H1 (cell line): ENCODE measurements around the gene TUBGCP3. TPM values are rescaled to one million over a fixed set of nuclear protein-coding genes. Genes with fewer than 3 reads are reported as not detected.

Source experiments
- CTCF ChIA-PET: fragments of 300-600 bp; sonication (Branson Sonifier 250); formaldehyde crosslinking; loops from one replicate; lab custom pipeline; 2021; ENCODE audit not compliant: partially characterized antibody; lab: Charles Lee
- POLR2A ChIA-PET: fragments of 300-600 bp; sonication (Branson Sonifier 250); formaldehyde crosslinking; loops from one replicate; lab custom pipeline; 2021; ENCODE audit warnings: inconsistent platforms; ENCODE audit not compliant: partially characterized antibody; lab: Charles Lee
- DNase-seq, 2 experiments: peaks; one replicate each; pipeline versions ENCODE4 v3.0.0 to v3.0.0-alpha.2; 2010 to 2022; ENCODE audit warnings: low spot score in 2 of 2, low read depth in 1 of 2, mixed read lengths in 1 of 2
- FAIRE-seq: peaks from 2 replicates; lab custom pipeline; 2011; peaks lifted over from hg19 to GRCh38; lab: Jason Lieb, UNC
- H2AFZ ChIP-seq: 2 replicates; pipeline ENCODE4 v1.8.1; 2012; ENCODE audit warnings: low read length, inconsistent platforms
- H2AK5ac ChIP-seq: 2 replicates; pipeline ENCODE4 v1.6.1; 2013; ENCODE audit warnings: low read depth, low read length
- H2BK120ac ChIP-seq: replicated peaks from 2 replicates; pipeline ENCODE3; 2013; ENCODE audit warnings: low read depth, low read length, inconsistent platforms
- H2BK12ac ChIP-seq: 2 replicates; pipeline ENCODE4 v1.6.1; 2013; ENCODE audit warnings: low read depth, low read length
- H2BK15ac ChIP-seq: 2 replicates; pipeline ENCODE4 v1.6.1; 2013; ENCODE audit warnings: low read length
- H2BK20ac ChIP-seq: 2 replicates; pipeline ENCODE4 v1.6.1; 2013; ENCODE audit warnings: low read length
- H2BK5ac ChIP-seq: 2 replicates; pipeline ENCODE4 v1.6.1; 2013; ENCODE audit warnings: low read depth, low read length
- H3K14ac ChIP-seq: 2 replicates; pipeline ENCODE4 v1.6.1; 2013; ENCODE audit warnings: inconsistent platforms; ENCODE audit not compliant: insufficient read length
- H3K18ac ChIP-seq: 2 replicates; pipeline ENCODE4 v1.6.1; 2013; ENCODE audit warnings: low read length; ENCODE audit errors: extremely low read depth
- H3K23ac ChIP-seq: 2 replicates; pipeline ENCODE4 v1.6.1; 2013; ENCODE audit warnings: inconsistent platforms; ENCODE audit not compliant: insufficient read length
- H3K23me2 ChIP-seq: 2 replicates; pipeline ENCODE4 v1.6.1; 2013; ENCODE audit warnings: low read depth, low read length
- H3K27ac ChIP-seq: 2 replicates; pipeline ENCODE4 v1.6.1; 2011; ENCODE audit warnings: low read depth, low read length, inconsistent platforms
- H3K27me3 ChIP-seq, 4 experiments: replicated peaks in 1 of 4; 1 replicate in 1 of 4; 2 replicates in 3 of 4; pipeline versions ENCODE4 v1.6.1 to v1.8.1; 2011 to 2013; ENCODE audit warnings: low read length in 3 of 4, mild to moderate bottlenecking in 3 of 4, inconsistent platforms in 2 of 4, mixed read lengths in 2 of 4, moderate library complexity in 1 of 4; ENCODE audit not compliant: control insufficient read depth in 3 of 4, insufficient read depth in 3 of 4; ENCODE audit errors: extremely low read depth in 1 of 4
- H3K36me3 ChIP-seq, 4 experiments: 2 replicates each; pipeline versions ENCODE4 v1.6.1 to v1.8.1; 2011 to 2013; ENCODE audit warnings: mild to moderate bottlenecking in 4 of 4, low read length in 3 of 4, moderate library complexity in 2 of 4, control low read depth in 1 of 4, inconsistent platforms in 1 of 4; ENCODE audit not compliant: insufficient read depth in 4 of 4, control insufficient read depth in 2 of 4
- H3K4ac ChIP-seq: replicated peaks from 2 replicates; pipeline ENCODE3; 2013; ENCODE audit warnings: low read length, low read depth, mixed read lengths, inconsistent platforms; ENCODE audit not compliant: insufficient read length
- H3K4me1 ChIP-seq, 4 experiments: replicated peaks in 1 of 4; 1 replicate in 1 of 4; 2 replicates in 3 of 4; pipeline versions ENCODE4 v1.6.1 to v1.8.1; 2011 to 2013; ENCODE audit warnings: low read length in 3 of 4, inconsistent platforms in 2 of 4, mixed read lengths in 1 of 4; ENCODE audit not compliant: insufficient read depth in 4 of 4, control insufficient read depth in 3 of 4
- H3K4me2 ChIP-seq, 2 experiments: 2 replicates each; pipeline versions ENCODE4 v1.6.1 to v1.8.1; 2011 to 2013; ENCODE audit warnings: low read depth in 2 of 2, low read length in 2 of 2, control low read depth in 1 of 2, inconsistent platforms in 1 of 2, mild to moderate bottlenecking in 1 of 2; ENCODE audit not compliant: insufficient read depth in 1 of 2
- H3K4me3 ChIP-seq, 4 experiments: fragments of 200-600, 300-600 bp in 1 of 4; sonication (generic), shearing (Covaris generic), sonication (Bioruptor Twin) in 1 of 4; 2 replicates each; pipeline versions ENCODE4 v1.5.1 to v1.8.1; 2011 to 2016; ENCODE audit warnings: low read length in 4 of 4, low read depth in 3 of 4, control low read depth in 2 of 4, inconsistent platforms in 2 of 4, mild to moderate bottlenecking in 2 of 4, mixed read lengths in 1 of 4, moderate library complexity in 1 of 4; ENCODE audit not compliant: insufficient read depth in 2 of 4; ENCODE audit errors: extremely low read depth in 1 of 4
- H3K56ac ChIP-seq: replicated peaks from 2 replicates; pipeline ENCODE3; 2013; ENCODE audit warnings: low read depth, mild to moderate bottlenecking, mixed read lengths, low read length, inconsistent platforms; ENCODE audit not compliant: insufficient read length
- H3K79me1 ChIP-seq: 2 replicates; pipeline ENCODE4 v1.6.1; 2013; ENCODE audit warnings: low read depth, low read length, control low read depth
- H3K79me2 ChIP-seq, 2 experiments: 2 replicates each; pipeline versions ENCODE4 v1.6.1 to v1.8.1; 2012 to 2013; ENCODE audit warnings: low read length in 2 of 2, mild to moderate bottlenecking in 2 of 2, inconsistent platforms in 1 of 2; ENCODE audit not compliant: insufficient read depth in 2 of 2, control insufficient read depth in 1 of 2
- H3K9ac ChIP-seq, 4 experiments: replicated peaks in 1 of 4; 1 replicate in 1 of 4; 2 replicates in 3 of 4; pipeline versions ENCODE4 v1.6.1 to v1.8.1; 2011 to 2013; ENCODE audit warnings: low read depth in 3 of 4, low read length in 3 of 4, control low read depth in 2 of 4, mild to moderate bottlenecking in 2 of 4, moderate library complexity in 2 of 4, inconsistent platforms in 1 of 4; ENCODE audit errors: extremely low read depth in 1 of 4
- H3K9me3 ChIP-seq, 2 experiments: 2 replicates each; pipeline versions ENCODE4 v1.6.1 to v1.8.1; 2012 to 2013; ENCODE audit warnings: mild to moderate bottlenecking in 2 of 2, moderate library complexity in 2 of 2, control low read depth in 1 of 2, inconsistent platforms in 1 of 2, low read depth in 1 of 2, low read length in 1 of 2, mixed read lengths in 1 of 2; ENCODE audit not compliant: insufficient read depth in 2 of 2
- H4K20me1 ChIP-seq, 2 experiments: replicated peaks in 1 of 2; 2 replicates each; pipeline versions ENCODE3 to v1.8.1; 2011 to 2013; ENCODE audit warnings: inconsistent platforms in 2 of 2, low read length in 2 of 2, mild to moderate bottlenecking in 1 of 2; ENCODE audit not compliant: insufficient read depth in 2 of 2, control insufficient read depth in 1 of 2
- H4K5ac ChIP-seq: 2 replicates; pipeline ENCODE4 v1.6.1; 2013; ENCODE audit warnings: low read length, low read depth, mixed read lengths, inconsistent platforms; ENCODE audit not compliant: insufficient read length
- H4K8ac ChIP-seq: 2 replicates; pipeline ENCODE4 v1.8.0; 2013; ENCODE audit warnings: mild to moderate bottlenecking, moderate library complexity, low read length, inconsistent platforms; ENCODE audit not compliant: insufficient read depth; ENCODE audit errors: extremely low read depth
- H4K91ac ChIP-seq: replicated peaks from 2 replicates; pipeline ENCODE3; 2013; ENCODE audit warnings: low read length, mixed read lengths, inconsistent platforms; ENCODE audit not compliant: insufficient read length
- CTBP2 ChIP-seq: IDR thresholded peaks from 2 replicates; pipeline ENCODE4 v1.7.0; 2011; ENCODE audit warnings: borderline replicate concordance, mild to moderate bottlenecking, moderate library complexity, mixed read lengths, low read length; ENCODE audit not compliant: insufficient read depth, insufficient read length
- JUND ChIP-seq: IDR thresholded peaks from 2 replicates; pipeline ENCODE4 v1.6.1; 2011; ENCODE audit warnings: mild to moderate bottlenecking, improper control_type of control experiment, low read length
- NANOG ChIP-seq: IDR thresholded peaks from 2 replicates; pipeline ENCODE4 v1.6.1; 2011; ENCODE audit warnings: low read length, low read depth, mild to moderate bottlenecking, inconsistent platforms; ENCODE audit not compliant: insufficient read depth, poor library complexity, severe bottlenecking
- WGBS, 2 experiments: shearing (Covaris generic) in 1 of 2; methylation state at CpG; one replicate each; pipeline versions ENCODE4 v1.1.6 to v1.1.7; 2013 to 2015; ENCODE audit warnings: low lambda C conversion rate in 2 of 2, mixed read lengths in 2 of 2, inconsistent platforms in 1 of 2, low coverage in 1 of 2, missing lambda C conversion rate in 1 of 2; ENCODE audit not compliant: insufficient replicate concordance in 2 of 2, insufficient coverage in 1 of 2, insufficient read length in 1 of 2; ENCODE audit errors: extremely low coverage in 1 of 2, missing lambda C conversion rate in 1 of 2; 5-methylcytosine and 5-hydroxymethylcytosine counted together
- polyA plus RNA-seq, 7 experiments: library from polyadenylated mRNA; depleted of rRNA in 3 of 7; stranded (reverse) in 5 of 7; unstranded in 2 of 7; fragments of >200 nt in 5 of 7; fragments of 200-250 nt in 2 of 7; gene quantifications; 1 replicate in 5 of 7; 2 replicates in 1 of 7; 4 replicates in 1 of 7; pipeline versions ENCODE4 v1.2.1 to v1.2.3, GENCODE V29; 2011 to 2013; ENCODE audit warnings: missing spikeins in 2 of 7, mixed read lengths in 2 of 7
- total RNA-seq: library from RNA; stranded (reverse); fragmentation: NEBNext Ultra II Directional; extraction: Animal tissue kit (Norgen Biotek cat#: 25700); gene quantifications from 2 replicates; pipeline ENCODE4 v1.2.1, GENCODE V29; 2021

Gene TUBGCP3
- total and polyA plus RNA-seq, 2 of the 8 experiments (the other 6 are each of a cell fraction or from before 2014, with no cell fraction given) = 27.0 to 31.7 TPM

GRCh38 chr13:112623051-112623711, 35.2 kb upstream of the TUBGCP3 start:
- Histone ChIP-seq H2AK5ac (no peak overlapping the region), H2BK20ac (no peak overlapping the region), H3K4ac (no peak overlapping the region), H3K9ac (no peak overlapping the region), H3K4me2 (no peak overlapping the region), H4K91ac (no peak overlapping the region), H2BK15ac (no peak overlapping the region), H3K4me1 (no peaks in the 10 kb centered on the region), H2AFZ (no peak overlapping the region), H3K27me3 (no peaks in the 10 kb centered on the region), H3K23ac (no peak overlapping the region), H3K23me2 (no peaks in the 10 kb centered on the region), H2BK12ac (no peak overlapping the region), H2BK5ac (no peak overlapping the region), H2BK120ac (no peak overlapping the region), H3K36me3 (no peaks in the 10 kb centered on the region), H3K9me3 (no peaks in the 10 kb centered on the region), H3K14ac (no peak overlapping the region), H3K4me3 (no peak overlapping the region), H3K56ac (no peak overlapping the region), H4K5ac (no peak overlapping the region), H4K8ac (no peak overlapping the region), H3K27ac (no peak overlapping the region), H3K79me1 (no peaks in the 10 kb centered on the region), H3K79me2 (no peaks in the 10 kb centered on the region), H4K20me1 (no peaks in the 10 kb centered on the region), H3K18ac (no peak overlapping the region)
- POLR2A ChIA-PET = no interaction called here
- DNase-seq (no peak), FAIRE-seq (no peak)
- TF ChIP-seq JUND (no peak), NANOG (no peak), CTBP2 (no peak)
- WGBS, 2 experiments = 86% methylated on average over 17 of the region's 17 CpGs; no CpG with 5 or more reads in 1 of the 2 experiments
- CTCF ChIA-PET = interaction anchor here (0.7 to 2.6 kb wide), 8 partner anchors 16 to 263 kb away, joined by 3 to 10 read pairs (median 3); no protein-coding TSS in a partner anchor
